ENCODE data around the gene RXRA. TPM values are rescaled to one million over a fixed set of nuclear protein-coding genes. Genes with fewer than 3 reads are reported as not detected.

Gene RXRA
- total and polyA plus RNA-seq, 7 donors: 37.7 to 192 (median 139) TPM

DNA sequence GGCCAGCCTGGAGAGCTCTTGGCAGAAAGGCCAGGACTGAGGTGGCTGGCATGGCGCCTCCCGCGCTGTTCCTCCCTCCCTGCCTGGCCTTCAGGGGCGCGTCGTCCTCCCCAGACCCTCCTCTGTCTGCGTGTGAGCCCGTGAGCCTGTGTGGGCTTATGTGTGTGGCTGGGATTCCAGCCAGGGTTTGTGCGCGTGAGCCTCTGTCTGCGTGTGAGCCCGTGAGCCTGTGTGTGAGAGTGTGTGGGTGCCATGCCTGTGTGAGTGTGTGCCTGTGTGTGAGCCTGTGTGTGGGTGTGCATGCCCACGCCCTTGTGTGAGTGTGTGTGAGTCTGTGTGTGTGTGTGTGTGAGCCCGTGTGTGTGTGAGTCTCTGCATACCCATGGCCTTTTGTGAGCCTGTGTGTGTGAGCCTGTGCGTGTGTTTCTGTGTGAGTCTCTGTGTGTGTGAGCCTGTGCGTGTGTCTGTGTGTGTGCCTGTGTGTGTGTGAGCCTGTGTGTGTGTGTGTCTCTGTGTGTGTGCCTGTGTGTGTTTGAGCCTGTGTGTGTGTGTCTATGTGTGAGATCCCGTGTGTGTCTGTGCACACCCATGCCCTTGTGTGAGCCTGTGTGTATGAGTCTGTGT lies 13.0 kb downstream of the RXRA start:
- Histone ChIP-seq H3K4me3 (peak overlapping the region; percentile 42), H3K4me1 (peaks cover 92% of the 10 kb centered on the region), H3K27me3 (ENCODE audit: insufficient read depth in 3 of 3, low read length in 2 of 3) (no peaks in the 10 kb centered on the region), H3K36me3 (ENCODE audit: insufficient read depth in 1 of 2, low read depth in 1 of 2) (no peaks in the 10 kb centered on the region), H3K27ac (peak overlapping the region; percentile 73), H3K9me3 (no peaks in the 10 kb centered on the region)
- TF ChIP-seq, protein P1, sequence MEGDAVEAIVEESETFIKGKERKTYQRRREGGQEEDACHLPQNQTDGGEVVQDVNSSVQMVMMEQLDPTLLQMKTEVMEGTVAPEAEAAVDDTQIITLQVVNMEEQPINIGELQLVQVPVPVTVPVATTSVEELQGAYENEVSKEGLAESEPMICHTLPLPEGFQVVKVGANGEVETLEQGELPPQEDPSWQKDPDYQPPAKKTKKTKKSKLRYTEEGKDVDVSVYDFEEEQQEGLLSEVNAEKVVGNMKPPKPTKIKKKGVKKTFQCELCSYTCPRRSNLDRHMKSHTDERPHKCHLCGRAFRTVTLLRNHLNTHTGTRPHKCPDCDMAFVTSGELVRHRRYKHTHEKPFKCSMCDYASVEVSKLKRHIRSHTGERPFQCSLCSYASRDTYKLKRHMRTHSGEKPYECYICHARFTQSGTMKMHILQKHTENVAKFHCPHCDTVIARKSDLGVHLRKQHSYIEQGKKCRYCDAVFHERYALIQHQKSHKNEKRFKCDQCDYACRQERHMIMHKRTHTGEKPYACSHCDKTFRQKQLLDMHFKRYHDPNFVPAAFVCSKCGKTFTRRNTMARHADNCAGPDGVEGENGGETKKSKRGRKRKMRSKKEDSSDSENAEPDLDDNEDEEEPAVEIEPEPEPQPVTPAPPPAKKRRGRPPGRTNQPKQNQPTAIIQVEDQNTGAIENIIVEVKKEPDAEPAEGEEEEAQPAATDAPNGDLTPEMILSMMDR (IDR thresholded peaks at IDR 0.05): no peak
- 30 to 36% (median 31%) methylated on average over 15 to 17 of the region's 17 CpGs for WGBS, 3 donors
- ATAC-seq (peak in 3 of 4 donors; percentile 3 to 33 (median 21)), DNase-seq (no peak)
- intact Hi-C loops (cut with DNase I): no loop called here

DNA sequence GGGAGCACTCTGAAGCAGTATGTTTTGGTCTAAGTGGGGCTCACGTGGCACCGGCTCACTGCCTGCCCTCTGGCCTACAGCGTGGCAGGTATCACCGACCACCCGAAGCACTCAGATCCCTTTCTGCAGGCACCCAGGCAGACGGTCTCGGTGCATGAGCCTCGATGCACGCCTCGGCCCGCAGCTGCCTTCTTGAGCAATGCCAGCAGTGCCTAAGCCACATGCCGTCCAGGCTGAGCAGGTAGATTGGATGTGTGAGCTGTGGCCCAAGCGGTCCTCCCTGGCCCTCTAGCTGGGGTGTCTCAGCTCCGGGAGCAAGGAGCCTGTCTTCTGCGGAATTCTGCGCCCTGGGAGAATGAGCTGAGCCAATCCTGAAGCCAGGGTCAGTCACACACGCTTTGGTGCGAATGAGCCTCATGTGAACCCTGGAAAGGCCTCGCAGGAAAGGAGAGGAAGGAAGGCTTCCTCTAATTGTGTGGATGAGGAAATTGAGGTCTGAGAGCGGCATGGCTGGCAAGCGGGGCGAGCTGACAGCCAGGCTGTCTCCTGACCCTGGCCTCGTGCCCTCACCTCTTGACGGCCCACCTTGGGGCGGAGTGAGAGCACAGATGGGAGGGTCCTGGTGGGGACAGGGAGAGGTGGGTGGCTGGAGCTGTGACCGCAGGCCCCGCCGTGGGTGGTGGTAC lies 14.4 kb downstream of the RXRA start:
- intact Hi-C loops (cut with DNase I): no loop called here
- H3K4me1 ChIP-seq: peaks cover 94% of the 10 kb centered on the region
- H3K27me3 ChIP-seq (ENCODE audit: insufficient read depth in 3 of 3, low read length in 2 of 3): no peaks in the 10 kb centered on the region
- no peaks in the 10 kb centered on the region for H3K36me3 ChIP-seq (ENCODE audit: insufficient read depth in 1 of 2, low read depth in 1 of 2)
- TF ChIP-seq, protein P1 (IDR thresholded peaks at IDR 0.05): no peak
- peak overlapping the region; percentile 18 for H3K4me3 ChIP-seq
- WGBS, 3 donors: 41 to 55% (median 47%) methylated on average over 27 to 28 of the region's 28 CpGs
- H3K9me3 ChIP-seq: no peaks in the 10 kb centered on the region
- ATAC-seq (peak in 3 of 4 donors; percentile 9 to 33 (median 10)), DNase-seq (no peak)
- H3K27ac ChIP-seq: peak overlapping the region; percentile 72

DNA sequence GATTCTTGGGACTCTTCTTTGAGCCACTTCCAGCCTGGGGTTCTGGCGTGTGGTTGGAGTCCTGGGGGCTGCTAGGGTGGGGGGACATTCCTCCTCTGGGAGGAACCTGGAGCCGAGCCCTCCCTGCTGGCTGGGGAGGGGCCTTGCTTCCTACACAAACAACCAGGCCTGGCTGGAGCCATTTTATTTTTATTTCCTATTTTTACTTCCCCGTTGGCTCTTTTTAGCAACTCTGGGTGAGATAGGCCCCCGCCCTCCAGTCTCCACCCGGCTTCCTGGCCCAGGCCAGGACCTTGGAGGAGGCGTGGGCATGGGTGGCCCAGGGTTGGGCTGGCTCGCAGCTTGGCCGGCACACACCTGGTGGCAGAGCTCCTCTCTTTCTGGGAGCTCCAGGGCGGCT lies 15.1 kb downstream of the RXRA start:
- DNase-seq (no peak), ATAC-seq (no peak)
- Histone ChIP-seq H3K4me3 (peak overlapping the region; percentile 18), H3K27ac (peak overlapping the region; percentile 72), H3K27me3 (ENCODE audit: insufficient read depth in 3 of 3, low read length in 2 of 3) (no peaks in the 10 kb centered on the region), H3K36me3 (ENCODE audit: insufficient read depth in 1 of 2, low read depth in 1 of 2) (no peaks in the 10 kb centered on the region), H3K4me1 (peaks cover 94% of the 10 kb centered on the region), H3K9me3 (no peaks in the 10 kb centered on the region)
- TF ChIP-seq, protein P1 (IDR thresholded peaks at IDR 0.05): no peak
- intact Hi-C loops (cut with DNase I): no loop called here
- 25 to 35% (median 34%) methylated on average over 9 of the region's 9 CpGs for WGBS, 3 donors

DNA sequence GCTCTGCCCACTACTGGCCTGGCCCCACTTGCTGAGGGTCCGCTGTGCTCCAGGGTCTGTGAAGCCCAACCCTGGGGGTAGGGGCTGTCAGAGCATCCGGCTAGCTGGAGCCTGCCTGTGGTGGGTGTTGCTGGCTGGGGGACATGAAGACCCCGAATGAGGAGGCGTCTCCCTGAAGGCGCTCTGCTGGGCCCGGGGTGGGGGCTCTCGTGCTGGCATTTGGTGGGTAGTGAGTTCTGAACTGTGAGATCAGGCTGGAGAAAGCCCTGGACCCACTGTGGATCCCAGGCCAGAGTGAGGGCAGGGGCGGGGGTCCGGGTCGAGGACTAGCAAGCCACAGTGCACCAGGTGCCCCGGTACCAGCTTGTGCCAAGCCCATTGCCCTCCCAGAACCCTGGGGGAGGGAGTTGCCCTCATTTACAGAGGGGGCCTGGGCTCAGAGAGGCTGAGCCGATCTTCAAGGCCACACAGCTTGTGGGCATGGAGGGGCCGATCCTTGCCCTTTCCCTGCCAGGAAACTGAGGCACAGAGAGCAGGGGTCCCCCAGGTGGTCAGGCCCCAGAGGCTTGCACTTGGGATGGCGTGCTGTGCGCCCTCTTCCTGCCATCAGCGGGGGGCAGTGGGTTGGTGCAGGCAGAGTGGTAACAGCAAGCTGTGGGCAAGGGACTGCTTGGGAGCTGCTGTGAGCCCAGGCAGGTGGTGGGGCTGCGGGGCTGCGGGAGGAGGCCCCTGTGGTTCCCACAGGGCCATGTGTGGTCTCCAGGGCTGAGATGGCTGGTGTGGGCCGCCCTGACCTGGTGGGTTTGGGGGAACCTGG lies 15.9 kb downstream of the RXRA start:
- H3K4me3 ChIP-seq: peak overlapping the region; percentile 18
- intact Hi-C loops (cut with DNase I): no loop called here
- no peaks in the 10 kb centered on the region for H3K9me3 ChIP-seq
- peak overlapping the region; percentile 72 for H3K27ac ChIP-seq
- TF ChIP-seq, protein P1 (IDR thresholded peaks at IDR 0.05): no peak
- WGBS, 3 donors: 86 to 93% (median 87%) methylated on average over 18 to 19 of the region's 19 CpGs
- no peaks in the 10 kb centered on the region for H3K27me3 ChIP-seq (ENCODE audit: insufficient read depth in 3 of 3, low read length in 2 of 3)
- H3K4me1 ChIP-seq: peaks cover 94% of the 10 kb centered on the region
- H3K36me3 ChIP-seq (ENCODE audit: insufficient read depth in 1 of 2, low read depth in 1 of 2): no peaks in the 10 kb centered on the region
- DNase-seq: no peak
- no peak for ATAC-seq

Data from psoas muscle (tissue), 8 donors.